GM23338 (cell line): ENCODE measurements around the gene AIMP2. TPM values are rescaled to one million over a fixed set of nuclear protein-coding genes. Genes with fewer than 3 reads are reported as not detected.

Source experiments
- ATAC-seq: fragments of 200-7000 bp; cut with Tn5 transposase; 3 replicates; pipeline ENCODE4 v1.9.1; 2020
- DNase-seq: peaks from one replicate; pipeline ENCODE4 v3.0.0-alpha.2; 2015; ENCODE audit warnings: low spot score
- H2AFZ ChIP-seq: fragments of 200-600 bp; sonication (generic); 2 replicates; pipeline ENCODE4 v1.8.0; 2016; ENCODE audit warnings: antibody characterized with exemption, mild to moderate bottlenecking, moderate library complexity
- H3F3A ChIP-seq: fragments of 200-600 bp; sonication (generic); replicated peaks from 2 replicates; pipeline ENCODE4 v1.8.0; 2017; ENCODE audit warnings: antibody characterized with exemption, mixed run types, low read depth
- H3K27ac ChIP-seq: fragments of 200-600 bp; sonication (generic); 2 replicates; pipeline ENCODE4 v1.6.1; 2016; ENCODE audit warnings: low read depth
- H3K27me3 ChIP-seq: fragments of 200-600 bp; sonication (generic); 2 replicates; pipeline ENCODE4 v1.8.0; 2016; ENCODE audit warnings: mild to moderate bottlenecking, mixed run types, moderate library complexity; ENCODE audit not compliant: insufficient read depth
- H3K36me3 ChIP-seq: fragments of 200-600 bp; sonication (generic); 2 replicates; pipeline ENCODE4 v1.8.0; 2016; ENCODE audit warnings: mild to moderate bottlenecking; ENCODE audit not compliant: insufficient read depth
- H3K4me1 ChIP-seq: fragments of 200-600 bp; sonication (generic); 2 replicates; pipeline ENCODE4 v1.8.0; 2016; ENCODE audit warnings: mild to moderate bottlenecking, moderate library complexity; ENCODE audit not compliant: insufficient read depth
- H3K4me2 ChIP-seq: fragments of 200-600 bp; sonication (generic); 2 replicates; pipeline ENCODE4 v1.7.1; 2017; ENCODE audit warnings: mixed run types
- H3K4me3 ChIP-seq: fragments of 200-600 bp; sonication (generic); 2 replicates; pipeline ENCODE4 v1.6.1; 2016; ENCODE audit warnings: mixed run types
- H3K79me2 ChIP-seq: fragments of 200-600 bp; sonication (generic); replicated peaks from 2 replicates; pipeline ENCODE4 v1.8.0; 2017; ENCODE audit warnings: mild to moderate bottlenecking; ENCODE audit not compliant: insufficient read depth
- H3K9me2 ChIP-seq: fragments of 200-600 bp; sonication (generic); 2 replicates; pipeline ENCODE4 v1.8.0; 2017; ENCODE audit not compliant: insufficient read depth
- H4K20me1 ChIP-seq: fragments of 200-600 bp; sonication (generic); replicated peaks from 2 replicates; pipeline ENCODE4 v1.8.0; 2017; ENCODE audit warnings: mild to moderate bottlenecking; ENCODE audit not compliant: insufficient read depth
- H3K27ac Mint-ChIP-seq: 2 replicates; pipeline ENCODE4 v1.8.0; 2020; ENCODE audit warnings: inconsistent platforms, mild to moderate bottlenecking, moderate library complexity, mixed read lengths
- H3K27me3 Mint-ChIP-seq: 3 replicates; pipeline ENCODE4 v1.8.0; 2022; ENCODE audit warnings: low read depth, mild to moderate bottlenecking, moderate library complexity, mixed read lengths, inconsistent platforms; ENCODE audit not compliant: insufficient read depth, poor library complexity
- H3K36me3 Mint-ChIP-seq: 3 replicates; pipeline ENCODE4 v1.8.0; 2021; ENCODE audit warnings: low read depth, mild to moderate bottlenecking, inconsistent platforms, moderate library complexity, mixed read lengths
- H3K4me1 Mint-ChIP-seq: 3 replicates; pipeline ENCODE4 v1.8.0; 2020; ENCODE audit warnings: mild to moderate bottlenecking, inconsistent platforms, mixed read lengths
- H3K4me3 Mint-ChIP-seq: 3 replicates; pipeline ENCODE4 v1.8.0; 2021; ENCODE audit warnings: moderate library complexity, mild to moderate bottlenecking, inconsistent platforms, mixed read lengths
- H3K9me3 Mint-ChIP-seq: 3 replicates; pipeline ENCODE4 v1.8.0; 2020; ENCODE audit warnings: moderate library complexity, mild to moderate bottlenecking, inconsistent platforms, mixed read lengths
- CTCF ChIP-seq, 2 experiments: fragments of 200-600 bp in 1 of 2; sonication (generic) in 1 of 2; conservative IDR thresholded peaks; 2 replicates each; pipeline versions ENCODE4 v1.5.1 to v1.6.1; 2016 to 2017; ENCODE audit warnings: antibody characterized with exemption in 2 of 2, low read depth in 2 of 2, mild to moderate bottlenecking in 2 of 2, moderate library complexity in 1 of 2
- ETS1 ChIP-seq: IDR thresholded peaks from 2 replicates; pipeline ENCODE4 v1.6.1; 2016; ENCODE audit warnings: antibody characterized with exemption
- EZH2 ChIP-seq: fragments of 200-600 bp; sonication (generic); IDR thresholded peaks from one replicate; pipeline ENCODE4 v1.8.0; 2017; ENCODE audit warnings: antibody characterized with exemption, mild to moderate bottlenecking, low read depth; ENCODE audit not compliant: unreplicated experiment
- EZH2phosphoT487 ChIP-seq: fragments of 200-600 bp; sonication (generic); IDR thresholded peaks from one replicate; pipeline ENCODE4 v1.8.1; 2018; ENCODE audit warnings: antibody characterized with exemption; ENCODE audit not compliant: unreplicated experiment
- JUNB ChIP-seq: IDR thresholded peaks from one replicate; pipeline ENCODE4 v1.6.1; 2016; ENCODE audit warnings: antibody characterized with exemption; ENCODE audit not compliant: unreplicated experiment
- NANOG ChIP-seq: IDR thresholded peaks from 2 replicates; pipeline ENCODE4 v1.6.1; 2016; ENCODE audit warnings: antibody characterized with exemption, borderline replicate concordance
- POLR2AphosphoS5 ChIP-seq: IDR thresholded peaks from 2 replicates; pipeline ENCODE4 v1.6.1; 2016; ENCODE audit warnings: antibody characterized with exemption, low read depth
- REST ChIP-seq: IDR thresholded peaks from one replicate; pipeline ENCODE4 v1.6.1; 2018; ENCODE audit warnings: antibody characterized with exemption; ENCODE audit not compliant: unreplicated experiment
- STAT1 ChIP-seq: IDR thresholded peaks from one replicate; pipeline ENCODE4 v1.6.1; 2016; ENCODE audit warnings: antibody characterized with exemption; ENCODE audit not compliant: unreplicated experiment
- ZNF114 ChIP-seq: fragments of 250-450 bp; sonication (Bioruptor Pico); IDR thresholded peaks from 2 replicates; pipeline ENCODE4 v1.5.0; 2020; ENCODE audit warnings: mild to moderate bottlenecking, moderate library complexity
- ZNF331 ChIP-seq: fragments of 250-450 bp; sonication (Bioruptor Pico); IDR thresholded peaks from 2 replicates; pipeline ENCODE4 v1.5.0; 2020; ENCODE audit warnings: low read depth, mild to moderate bottlenecking, moderate library complexity
- polyA plus RNA-seq: library from polyadenylated mRNA; unstranded; fragments of >200 nt; fragmentation: Nextera tagmentation; extraction: Ambion mirVana; gene quantifications from 2 replicates; pipeline ENCODE4 v1.2.1, GENCODE V29; 2016
- total RNA-seq: library from RNA; depleted of rRNA; stranded (reverse); fragments of >200 nt; shearing (Covaris generic); gene quantifications from 2 replicates; pipeline ENCODE4 v1.2.3, GENCODE V29; 2014

AIMP2 gene
- total and polyA plus RNA-seq, 2 experiments from 2014 or later = 86.6 to 113 TPM

GRCh38 chr7:6026820-6027311, 17.8 kb downstream of the AIMP2 start:
- H3K4me3 Mint-ChIP-seq = no peak overlapping the region
- Histone ChIP-seq H3K27ac (no peak overlapping the region), H3K27me3 (no peaks in the 10 kb centered on the region), H3K4me3 (no peak overlapping the region), H3K9me2 (no peaks in the 10 kb centered on the region), H2AFZ (no peak overlapping the region), H3K4me2 (no peak overlapping the region), H3K4me1 (no peaks in the 10 kb centered on the region), H3F3A (peaks cover 8% of the 10 kb centered on the region; the same call in 1 of the 2 replicates), H3K36me3 (peaks cover 51% of the 10 kb centered on the region), H3K79me2 (peaks cover 3% of the 10 kb centered on the region; the same call in 1 of the 2 replicates), H4K20me1 (peaks cover 32% of the 10 kb centered on the region)
- no peaks in the 10 kb centered on the region for H3K27me3 Mint-ChIP-seq
- H3K27ac Mint-ChIP-seq = no peak overlapping the region; the same call in 1 of the 2 replicates
- peaks cover 4% of the 10 kb centered on the region; the same call in 2 of the 3 replicates for H3K4me1 Mint-ChIP-seq
- H3K36me3 Mint-ChIP-seq = peaks cover 86% of the 10 kb centered on the region
- TF ChIP-seq EZH2phosphoT487 (no peak), STAT1 (no peak), ZNF331 (no peak), NANOG (no peak), POLR2AphosphoS5 (no peak), ETS1 (no peak), REST (no peak), CTCF (conservative IDR thresholded peaks at IDR 0.05; ENCODE audit: low read depth in 2 of 2) (no peak), JUNB (no peak), ZNF114 (CRISPR knock-in tag) (no peak), EZH2 (no peak)
- no peak for DNase-seq
- no peaks in the 10 kb centered on the region; the same call in 2 of the 3 replicates for H3K9me3 Mint-ChIP-seq
- ATAC-seq = no peak
